Prostate gland (tissue), 2 donors: Measurements from ENCODE around the gene EREG.

Experiments used
- POLR2A ChIP-seq: fragments of 450-650 bp; IDR thresholded peaks from one replicate; pipeline ENCODE4 v1.6.1; 2016; ENCODE audit warnings: antibody characterized with exemption, mild to moderate bottlenecking
- POLR2AphosphoS5 ChIP-seq: sonication (generic); formaldehyde crosslinking; IDR thresholded peaks from one replicate; pipeline ENCODE4 v1.6.1; 2017; ENCODE audit warnings: antibody characterized with exemption
- TF ChIP-seq, protein P1 (sequence below), 4 experiments: fragments of 200-600 bp in 2 of 4; fragments of 450-650 bp in 2 of 4; sonication (generic) in 2 of 4; IDR thresholded peaks; 1 replicate in 3 of 4; 2 replicates in 1 of 4; pipeline ENCODE4 v1.5.1; 2016 to 2019; ENCODE audit warnings: antibody characterized with exemption in 4 of 4, mild to moderate bottlenecking in 2 of 4, moderate library complexity in 2 of 4

- TF ChIP-seq POLR2A (no peak), POLR2AphosphoS5 (no peak)
- TF ChIP-seq, protein P1, sequence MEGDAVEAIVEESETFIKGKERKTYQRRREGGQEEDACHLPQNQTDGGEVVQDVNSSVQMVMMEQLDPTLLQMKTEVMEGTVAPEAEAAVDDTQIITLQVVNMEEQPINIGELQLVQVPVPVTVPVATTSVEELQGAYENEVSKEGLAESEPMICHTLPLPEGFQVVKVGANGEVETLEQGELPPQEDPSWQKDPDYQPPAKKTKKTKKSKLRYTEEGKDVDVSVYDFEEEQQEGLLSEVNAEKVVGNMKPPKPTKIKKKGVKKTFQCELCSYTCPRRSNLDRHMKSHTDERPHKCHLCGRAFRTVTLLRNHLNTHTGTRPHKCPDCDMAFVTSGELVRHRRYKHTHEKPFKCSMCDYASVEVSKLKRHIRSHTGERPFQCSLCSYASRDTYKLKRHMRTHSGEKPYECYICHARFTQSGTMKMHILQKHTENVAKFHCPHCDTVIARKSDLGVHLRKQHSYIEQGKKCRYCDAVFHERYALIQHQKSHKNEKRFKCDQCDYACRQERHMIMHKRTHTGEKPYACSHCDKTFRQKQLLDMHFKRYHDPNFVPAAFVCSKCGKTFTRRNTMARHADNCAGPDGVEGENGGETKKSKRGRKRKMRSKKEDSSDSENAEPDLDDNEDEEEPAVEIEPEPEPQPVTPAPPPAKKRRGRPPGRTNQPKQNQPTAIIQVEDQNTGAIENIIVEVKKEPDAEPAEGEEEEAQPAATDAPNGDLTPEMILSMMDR (IDR thresholded peaks at IDR 0.05): no peak
Measured at GRCh38 chr4:74391890-74392475, 27.0 kb downstream of the EREG start.
